A673 (cell line): Measurements from ENCODE around the gene TTYH3.

Source experiments
- CTCF ChIP-seq: fragments of 300-800, 200-600 bp; sonication (generic); conservative IDR thresholded peaks from 2 replicates; pipeline ENCODE4 v1.5.1; 2017; ENCODE audit warnings: low read depth, mild to moderate bottlenecking, antibody characterized with exemption, low read length, moderate library complexity, mixed read lengths
- EZH2 ChIP-seq: fragments of 200-600 bp; sonication (generic); IDR thresholded peaks from 2 replicates; pipeline ENCODE4 v1.6.1; 2017; ENCODE audit warnings: borderline replicate concordance, low read depth, mild to moderate bottlenecking, mixed read lengths, antibody characterized with exemption, low read length; ENCODE audit not compliant: poor library complexity, severe bottlenecking

DNA sequence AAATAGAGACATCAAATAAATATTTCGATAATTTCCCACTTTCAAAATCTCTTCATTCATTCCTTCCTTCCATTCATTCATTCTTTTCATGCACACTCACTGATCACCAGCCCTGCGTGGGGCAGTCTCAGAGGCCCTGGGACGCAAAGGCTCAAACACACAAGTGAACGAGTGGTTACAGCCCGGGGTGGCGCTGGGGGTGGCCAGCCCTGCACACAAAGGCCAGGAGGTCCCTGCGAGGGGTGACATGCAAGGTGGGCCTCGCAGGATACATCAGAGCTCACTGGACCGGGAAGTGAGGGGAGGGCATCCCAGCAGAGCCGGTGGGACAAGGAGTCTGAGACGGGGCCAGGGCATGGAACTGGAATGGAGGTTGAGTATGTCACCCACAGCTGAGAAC is 29.9 kb upstream of the TTYH3 start:
- TF ChIP-seq CTCF (no peak), EZH2 (no peak)
